Endothelial cell (in vitro differentiated cells): ENCODE results near the gene POP7. TPM values are rescaled to one million over a fixed set of nuclear protein-coding genes. Genes with fewer than 3 reads are reported as not detected.
"Not testable (repeated sequence)": the region's sequence is repeated elsewhere in the genome, so short reads cannot be mapped to it uniquely, and the experiment has no call there.

Experiments
- DNase-seq: peaks from one replicate; pipeline ENCODE4 v3.0.0; 2021; ENCODE audit warnings: low spot score
- H3K27ac Mint-ChIP-seq: one replicate; pipeline ENCODE4 v1.8.0; 2021; ENCODE audit warnings: mixed read lengths, inconsistent platforms; ENCODE audit not compliant: unreplicated experiment
- H3K27me3 Mint-ChIP-seq: one replicate; pipeline ENCODE4 v1.8.0; 2021; ENCODE audit warnings: mild to moderate bottlenecking, moderate library complexity, mixed read lengths, inconsistent platforms; ENCODE audit not compliant: unreplicated experiment
- H3K36me3 Mint-ChIP-seq: one replicate; pipeline ENCODE4 v1.8.0; 2021; ENCODE audit warnings: mild to moderate bottlenecking, low read depth, mixed read lengths, inconsistent platforms; ENCODE audit not compliant: unreplicated experiment
- H3K4me1 Mint-ChIP-seq: one replicate; pipeline ENCODE4 v1.8.0; 2021; ENCODE audit warnings: mild to moderate bottlenecking, mixed read lengths, inconsistent platforms; ENCODE audit not compliant: unreplicated experiment
- H3K4me3 Mint-ChIP-seq: one replicate; pipeline ENCODE4 v1.8.0; 2021; ENCODE audit warnings: mild to moderate bottlenecking, mixed read lengths, inconsistent platforms; ENCODE audit not compliant: unreplicated experiment
- H3K9me3 Mint-ChIP-seq: one replicate; pipeline ENCODE4 v1.8.0; 2021; ENCODE audit warnings: mixed read lengths, inconsistent platforms; ENCODE audit not compliant: unreplicated experiment
- total RNA-seq: library from RNA; stranded (reverse); fragmentation: NEBNext Ultra II Directional; extraction: Animal tissue kit (Norgen Biotek cat#: 25700); gene quantifications from one replicate; pipeline ENCODE4 v1.2.1, GENCODE V29; 2021; ENCODE audit not compliant: unreplicated experiment
- TF ChIP-seq, protein P1 (sequence below): fragments of 200-600 bp; sonication (generic); IDR thresholded peaks from one replicate; pipeline ENCODE4 v1.5.0; 2021; ENCODE audit warnings: antibody characterized with exemption; ENCODE audit not compliant: unreplicated experiment

POP7 gene
- total RNA-seq, 1 donor from 2014 or later, result 30.6 TPM

DNA sequence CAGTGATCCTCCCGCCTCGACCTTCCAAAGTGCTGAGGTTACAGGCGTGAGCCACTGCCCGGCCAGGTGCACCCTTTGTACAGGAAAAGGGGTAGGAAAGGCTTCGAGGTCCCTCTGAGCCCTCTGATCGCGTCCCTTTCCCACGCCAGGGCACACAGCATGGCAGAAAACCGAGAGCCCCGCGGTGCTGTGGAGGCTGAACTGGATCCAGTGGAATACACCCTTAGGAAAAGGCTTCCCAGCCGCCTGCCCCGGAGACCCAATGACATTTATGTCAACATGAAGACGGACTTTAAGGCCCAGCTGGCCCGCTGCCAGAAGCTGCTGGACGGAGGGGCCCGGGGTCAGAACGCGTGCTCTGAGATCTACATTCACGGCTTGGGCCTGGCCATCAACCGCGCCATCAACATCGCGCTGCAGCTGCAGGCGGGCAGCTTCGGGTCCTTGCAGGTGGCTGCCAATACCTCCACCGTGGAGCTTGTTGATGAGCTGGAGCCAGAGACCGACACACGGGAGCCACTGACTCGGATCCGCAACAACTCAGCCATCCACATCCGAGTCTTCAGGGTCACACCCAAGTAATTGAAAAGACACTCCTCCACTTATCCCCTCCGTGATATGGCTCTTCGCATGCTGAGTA is 871 bp downstream of the POP7 start:
- Mint-ChIP-seq H3K27me3 (peaks cover 5% of the 10 kb centered on the region), H3K4me3 (peak overlapping the region; percentile 94), H3K9me3 (no peaks in the 10 kb centered on the region), H3K27ac (peak overlapping the region; percentile 36), H3K4me1 (peaks cover 7% of the 10 kb centered on the region), H3K36me3 (peaks cover 6% of the 10 kb centered on the region)
- TF ChIP-seq, protein P1, sequence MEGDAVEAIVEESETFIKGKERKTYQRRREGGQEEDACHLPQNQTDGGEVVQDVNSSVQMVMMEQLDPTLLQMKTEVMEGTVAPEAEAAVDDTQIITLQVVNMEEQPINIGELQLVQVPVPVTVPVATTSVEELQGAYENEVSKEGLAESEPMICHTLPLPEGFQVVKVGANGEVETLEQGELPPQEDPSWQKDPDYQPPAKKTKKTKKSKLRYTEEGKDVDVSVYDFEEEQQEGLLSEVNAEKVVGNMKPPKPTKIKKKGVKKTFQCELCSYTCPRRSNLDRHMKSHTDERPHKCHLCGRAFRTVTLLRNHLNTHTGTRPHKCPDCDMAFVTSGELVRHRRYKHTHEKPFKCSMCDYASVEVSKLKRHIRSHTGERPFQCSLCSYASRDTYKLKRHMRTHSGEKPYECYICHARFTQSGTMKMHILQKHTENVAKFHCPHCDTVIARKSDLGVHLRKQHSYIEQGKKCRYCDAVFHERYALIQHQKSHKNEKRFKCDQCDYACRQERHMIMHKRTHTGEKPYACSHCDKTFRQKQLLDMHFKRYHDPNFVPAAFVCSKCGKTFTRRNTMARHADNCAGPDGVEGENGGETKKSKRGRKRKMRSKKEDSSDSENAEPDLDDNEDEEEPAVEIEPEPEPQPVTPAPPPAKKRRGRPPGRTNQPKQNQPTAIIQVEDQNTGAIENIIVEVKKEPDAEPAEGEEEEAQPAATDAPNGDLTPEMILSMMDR, result no peak
- DNase-seq, result no peak

DNA sequence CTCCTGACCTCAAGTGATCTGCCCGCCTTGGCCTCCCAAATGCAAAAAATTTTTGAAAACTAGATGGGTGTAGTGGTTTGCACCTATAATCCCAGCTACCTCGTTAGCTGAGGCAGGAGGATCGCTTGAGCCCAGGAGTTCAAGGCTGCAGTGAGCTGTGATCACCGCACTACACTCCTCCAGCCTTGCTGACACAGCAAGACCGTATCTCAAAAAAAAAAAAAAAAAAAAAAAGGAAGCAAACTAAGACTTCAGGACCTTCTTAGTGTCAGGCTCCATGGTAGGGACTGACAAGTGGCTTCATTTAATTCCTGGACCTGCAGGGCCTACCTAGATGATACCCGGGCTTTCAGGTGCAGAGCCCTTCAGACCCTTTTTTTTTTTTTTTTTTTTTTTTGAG is 2.5 kb downstream of the POP7 start:
- TF ChIP-seq, protein P1, result no peak
- Mint-ChIP-seq H3K4me3 (no peak overlapping the region), H3K4me1 (peaks cover 7% of the 10 kb centered on the region), H3K36me3 (peaks cover 6% of the 10 kb centered on the region), H3K27ac (no peak overlapping the region), H3K27me3 (peaks cover 5% of the 10 kb centered on the region), H3K9me3 (no peaks in the 10 kb centered on the region)
- DNase-seq, result no peak

GRCh38 chr7:100710452-100710851 is 4.5 kb downstream of the POP7 start:
- TF ChIP-seq, protein P1, result no peak
- peaks cover 6% of the 10 kb centered on the region for H3K36me3 Mint-ChIP-seq
- no peak overlapping the region for H3K4me3 Mint-ChIP-seq
- peaks cover 5% of the 10 kb centered on the region for H3K27me3 Mint-ChIP-seq
- H3K4me1 Mint-ChIP-seq, result peaks cover 7% of the 10 kb centered on the region
- H3K9me3 Mint-ChIP-seq, result no peaks in the 10 kb centered on the region
- H3K27ac Mint-ChIP-seq, result no peak overlapping the region
- no peak for DNase-seq

DNA sequence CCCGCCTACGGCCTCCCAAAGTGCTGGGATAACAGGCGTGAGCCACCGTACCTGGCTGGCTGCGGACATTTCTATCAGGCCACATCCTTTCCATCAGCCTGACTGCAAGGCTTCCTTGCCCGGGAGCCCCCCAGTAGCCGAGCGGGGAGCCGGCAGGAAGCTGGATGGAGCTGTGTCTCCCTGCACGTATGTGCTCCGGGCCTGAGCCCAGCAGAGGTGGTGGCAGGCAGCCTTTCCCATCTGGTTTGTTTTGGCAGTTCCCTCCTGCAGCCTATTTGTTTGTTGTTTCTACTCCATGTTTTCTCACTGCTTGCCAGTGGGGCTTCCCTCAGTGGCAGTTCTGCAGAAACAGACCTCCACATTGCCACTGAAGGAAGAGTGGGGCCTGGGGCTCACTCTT is 5.4 kb downstream of the POP7 start:
- no peak for DNase-seq
- Mint-ChIP-seq H3K36me3 (peaks cover 6% of the 10 kb centered on the region), H3K4me1 (peaks cover 7% of the 10 kb centered on the region), H3K27me3 (peaks cover 2% of the 10 kb centered on the region), H3K27ac (no peak overlapping the region), H3K4me3 (no peak overlapping the region), H3K9me3 (no peaks in the 10 kb centered on the region)
- TF ChIP-seq, protein P1, result no peak

DNA sequence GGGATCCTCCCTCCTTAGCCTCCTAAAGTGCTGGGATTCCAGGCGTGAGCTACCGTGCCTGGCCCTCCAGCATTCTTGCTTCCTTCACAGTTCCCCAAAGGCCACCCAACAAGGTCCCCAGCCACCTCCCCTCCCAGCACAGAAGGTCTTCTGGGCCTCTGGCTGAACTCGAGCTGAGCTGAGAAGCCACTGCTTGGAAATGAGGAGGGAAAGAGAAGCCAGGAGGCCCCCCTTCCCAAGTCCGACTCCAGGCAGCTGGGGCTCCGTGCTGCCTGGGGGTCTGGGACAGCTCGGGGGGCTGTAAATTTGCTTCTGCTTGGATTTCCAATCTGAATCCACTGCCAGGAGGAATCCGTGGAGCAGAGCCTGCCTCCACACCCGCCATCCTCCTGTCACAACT is 8.8 kb downstream of the POP7 start:
- no peak overlapping the region for H3K4me3 Mint-ChIP-seq
- H3K9me3 Mint-ChIP-seq, result no peaks in the 10 kb centered on the region
- no peaks in the 10 kb centered on the region for H3K4me1 Mint-ChIP-seq
- peaks cover 14% of the 10 kb centered on the region for H3K36me3 Mint-ChIP-seq
- DNase-seq, result no peak
- TF ChIP-seq, protein P1, result no peak
- peaks cover 4% of the 10 kb centered on the region for H3K27me3 Mint-ChIP-seq
- no peak overlapping the region for H3K27ac Mint-ChIP-seq

DNA sequence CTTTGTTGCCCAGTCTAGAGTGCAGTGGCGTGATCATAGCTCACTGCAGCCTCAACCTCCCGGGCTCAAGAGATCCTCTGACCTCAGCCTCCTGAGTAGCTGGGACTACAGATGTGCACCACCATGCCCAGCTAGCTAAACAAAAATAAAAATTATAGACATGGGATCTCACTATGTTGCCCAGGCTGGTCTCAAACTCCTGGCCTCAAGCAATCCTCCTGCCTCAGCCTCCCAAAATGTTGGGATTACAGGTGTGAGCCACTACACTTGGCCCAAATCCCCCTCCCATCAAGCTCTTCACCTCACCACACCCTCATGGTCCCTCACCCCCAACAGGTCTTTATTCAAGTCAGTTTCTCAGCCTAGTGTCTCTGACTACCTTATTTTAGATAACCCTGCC is 11.2 kb downstream of the POP7 start:
- not testable (repeated sequence) for H3K27ac Mint-ChIP-seq, H3K36me3 Mint-ChIP-seq, DNase-seq, H3K4me3 Mint-ChIP-seq, H3K9me3 Mint-ChIP-seq
- Mint-ChIP-seq H3K4me1 (peaks cover 11% of the 10 kb centered on the region), H3K27me3 (peaks cover 19% of the 10 kb centered on the region)
